GM12878 (cell line): ENCODE data around the gene CYP4F8.

ENCODE experiments used
- CEBPB ChIP-seq, 2 experiments: fragments of 150-350 bp in 1 of 2; IDR thresholded peaks; 2 replicates each; pipeline ENCODE4 v1.6.1; 2012 to 2014; ENCODE audit warnings: low read depth in 2 of 2, low read length in 2 of 2, borderline replicate concordance in 1 of 2, inconsistent platforms in 1 of 2
- EZH2 ChIP-seq: IDR thresholded peaks from 2 replicates; pipeline ENCODE4 v1.6.1; 2012; ENCODE audit warnings: low read depth, mild to moderate bottlenecking, control low read depth, inconsistent platforms, low read length, borderline replicate concordance; ENCODE audit not compliant: control insufficient read depth
- GATAD2B ChIP-seq: fragments of 450-650 bp; conservative IDR thresholded peaks from 2 replicates; pipeline ENCODE4 v1.6.1; 2017; ENCODE audit warnings: low read depth, mild to moderate bottlenecking, moderate library complexity
- HCFC1 ChIP-seq: fragments of 150-350 bp; IDR thresholded peaks from 2 replicates; pipeline ENCODE4 v1.6.1; 2014; ENCODE audit warnings: low read length
- HDAC2 ChIP-seq: fragments of 200-600 bp; sonication (generic); IDR thresholded peaks from 2 replicates; pipeline ENCODE4 v1.6.1; 2017
- NFIC ChIP-seq: IDR thresholded peaks from 2 replicates; pipeline ENCODE4 v1.6.1; 2012; ENCODE audit warnings: low read depth, mild to moderate bottlenecking, inconsistent platforms, low read length, moderate library complexity
- NFYA ChIP-seq: IDR thresholded peaks from 2 replicates; pipeline ENCODE4 v1.6.1; 2011; ENCODE audit warnings: low read depth, mild to moderate bottlenecking, low read length, improper control_type of control experiment, borderline replicate concordance
- PAX5 ChIP-seq: IDR thresholded peaks from 2 replicates; pipeline ENCODE4 v1.6.1; 2011; ENCODE audit warnings: low read depth, low read length, borderline replicate concordance
- POLR2AphosphoS5 ChIP-seq: IDR thresholded peaks from 2 replicates; pipeline ENCODE4 v1.6.1; 2011; ENCODE audit warnings: mild to moderate bottlenecking, low read length, inconsistent platforms
- SREBF2 ChIP-seq: IDR thresholded peaks from 2 replicates; pipeline ENCODE4 v1.6.1; 2012; ENCODE audit warnings: mild to moderate bottlenecking, low read length
- TARDBP ChIP-seq: IDR thresholded peaks from 2 replicates; pipeline ENCODE4 v1.6.1; 2016; ENCODE audit warnings: borderline replicate concordance
- TBL1XR1 ChIP-seq: IDR thresholded peaks from 2 replicates; pipeline ENCODE4 v1.6.1; 2012; ENCODE audit warnings: low read depth, low read length, improper control_type of control experiment
- TF ChIP-seq, protein P1 (sequence below), 3 experiments: IDR thresholded peaks in 2 of 3; conservative IDR thresholded peaks in 1 of 3; 2 replicates each; pipeline ENCODE4 v1.5.1; 2011; ENCODE audit warnings: low read depth in 3 of 3, low read length in 3 of 3, mild to moderate bottlenecking in 3 of 3, control low read depth in 2 of 3, moderate library complexity in 2 of 3, inconsistent platforms in 1 of 3, mixed read lengths in 1 of 3; ENCODE audit not compliant: control insufficient read depth in 2 of 3, insufficient read depth in 1 of 3; ENCODE audit errors: extremely low read depth in 1 of 3
- TF ChIP-seq, protein P2 (sequence below): fragments of 450-650 bp; formaldehyde crosslinking; IDR thresholded peaks from 2 replicates; pipeline ENCODE4 v1.5.0; 2022; ENCODE audit warnings: mild to moderate bottlenecking, missing genetic modification characterization

DNA sequence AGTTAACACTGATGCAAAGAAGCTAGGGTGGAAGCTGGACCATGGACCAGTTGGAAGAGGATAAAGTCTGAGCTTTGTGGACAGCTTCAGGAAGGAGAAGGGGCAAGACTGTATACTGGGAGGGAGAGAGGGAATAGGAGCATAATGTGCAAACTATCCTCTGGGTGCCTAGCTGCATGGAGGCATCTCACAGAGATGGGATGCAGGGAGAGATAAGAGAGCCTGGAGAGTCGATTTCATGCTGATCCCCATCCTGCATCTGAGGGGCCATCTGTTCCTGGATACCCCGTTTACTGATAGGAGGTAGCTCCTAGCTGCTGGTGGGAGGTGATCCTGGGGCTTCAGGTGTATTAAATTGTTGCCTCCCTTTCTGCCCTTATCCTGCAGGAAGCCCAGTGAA lies 34.5 kb downstream of the CYP4F8 start:
- TF ChIP-seq, protein P1, sequence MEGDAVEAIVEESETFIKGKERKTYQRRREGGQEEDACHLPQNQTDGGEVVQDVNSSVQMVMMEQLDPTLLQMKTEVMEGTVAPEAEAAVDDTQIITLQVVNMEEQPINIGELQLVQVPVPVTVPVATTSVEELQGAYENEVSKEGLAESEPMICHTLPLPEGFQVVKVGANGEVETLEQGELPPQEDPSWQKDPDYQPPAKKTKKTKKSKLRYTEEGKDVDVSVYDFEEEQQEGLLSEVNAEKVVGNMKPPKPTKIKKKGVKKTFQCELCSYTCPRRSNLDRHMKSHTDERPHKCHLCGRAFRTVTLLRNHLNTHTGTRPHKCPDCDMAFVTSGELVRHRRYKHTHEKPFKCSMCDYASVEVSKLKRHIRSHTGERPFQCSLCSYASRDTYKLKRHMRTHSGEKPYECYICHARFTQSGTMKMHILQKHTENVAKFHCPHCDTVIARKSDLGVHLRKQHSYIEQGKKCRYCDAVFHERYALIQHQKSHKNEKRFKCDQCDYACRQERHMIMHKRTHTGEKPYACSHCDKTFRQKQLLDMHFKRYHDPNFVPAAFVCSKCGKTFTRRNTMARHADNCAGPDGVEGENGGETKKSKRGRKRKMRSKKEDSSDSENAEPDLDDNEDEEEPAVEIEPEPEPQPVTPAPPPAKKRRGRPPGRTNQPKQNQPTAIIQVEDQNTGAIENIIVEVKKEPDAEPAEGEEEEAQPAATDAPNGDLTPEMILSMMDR (IDR thresholded peaks at IDR 0.05 in 2 of 3, conservative IDR thresholded peaks at IDR 0.05 in 1 of 3; ENCODE audit: control insufficient read depth in 2 of 3, extremely low read depth in 1 of 3, insufficient read depth in 1 of 3, low read depth in 3 of 3, low read length in 3 of 3) = no peak
- TF ChIP-seq NFYA (no peak), CEBPB (IDR thresholded peaks at IDR 0.05; ENCODE audit: borderline replicate concordance in 1 of 2, low read depth in 2 of 2, low read length in 2 of 2) (no peak), EZH2 (no peak), PAX5 (no peak), HCFC1 (no peak), TARDBP (no peak), TBL1XR1 (no peak), POLR2AphosphoS5 (no peak), NFIC (no peak), HDAC2 (no peak), SREBF2 (no peak), GATAD2B (no peak)
- TF ChIP-seq, protein P2, sequence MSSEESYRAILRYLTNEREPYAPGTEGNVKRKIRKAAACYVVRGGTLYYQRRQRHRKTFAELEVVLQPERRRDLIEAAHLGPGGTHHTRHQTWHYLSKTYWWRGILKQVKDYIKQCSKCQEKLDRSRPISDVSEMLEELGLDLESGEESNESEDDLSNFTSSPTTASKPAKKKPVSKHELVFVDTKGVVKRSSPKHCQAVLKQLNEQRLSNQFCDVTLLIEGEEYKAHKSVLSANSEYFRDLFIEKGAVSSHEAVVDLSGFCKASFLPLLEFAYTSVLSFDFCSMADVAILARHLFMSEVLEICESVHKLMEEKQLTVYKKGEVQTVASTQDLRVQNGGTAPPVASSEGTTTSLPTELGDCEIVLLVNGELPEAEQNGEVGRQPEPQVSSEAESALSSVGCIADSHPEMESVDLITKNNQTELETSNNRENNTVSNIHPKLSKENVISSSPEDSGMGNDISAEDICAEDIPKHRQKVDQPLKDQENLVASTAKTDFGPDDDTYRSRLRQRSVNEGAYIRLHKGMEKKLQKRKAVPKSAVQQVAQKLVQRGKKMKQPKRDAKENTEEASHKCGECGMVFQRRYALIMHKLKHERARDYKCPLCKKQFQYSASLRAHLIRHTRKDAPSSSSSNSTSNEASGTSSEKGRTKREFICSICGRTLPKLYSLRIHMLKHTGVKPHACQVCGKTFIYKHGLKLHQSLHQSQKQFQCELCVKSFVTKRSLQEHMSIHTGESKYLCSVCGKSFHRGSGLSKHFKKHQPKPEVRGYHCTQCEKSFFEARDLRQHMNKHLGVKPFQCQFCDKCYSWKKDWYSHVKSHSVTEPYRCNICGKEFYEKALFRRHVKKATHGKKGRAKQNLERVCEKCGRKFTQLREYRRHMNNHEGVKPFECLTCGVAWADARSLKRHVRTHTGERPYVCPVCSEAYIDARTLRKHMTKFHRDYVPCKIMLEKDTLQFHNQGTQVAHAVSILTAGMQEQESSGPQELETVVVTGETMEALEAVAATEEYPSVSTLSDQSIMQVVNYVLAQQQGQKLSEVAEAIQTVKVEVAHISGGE (CRISPR knock-in tag) = no peak
